Measurements from ENCODE around the gene MAP3K12.
A peak's percentile ranks its signal among the peaks of the same experiment; 100 is the strongest.

Gene MAP3K12

DNA sequence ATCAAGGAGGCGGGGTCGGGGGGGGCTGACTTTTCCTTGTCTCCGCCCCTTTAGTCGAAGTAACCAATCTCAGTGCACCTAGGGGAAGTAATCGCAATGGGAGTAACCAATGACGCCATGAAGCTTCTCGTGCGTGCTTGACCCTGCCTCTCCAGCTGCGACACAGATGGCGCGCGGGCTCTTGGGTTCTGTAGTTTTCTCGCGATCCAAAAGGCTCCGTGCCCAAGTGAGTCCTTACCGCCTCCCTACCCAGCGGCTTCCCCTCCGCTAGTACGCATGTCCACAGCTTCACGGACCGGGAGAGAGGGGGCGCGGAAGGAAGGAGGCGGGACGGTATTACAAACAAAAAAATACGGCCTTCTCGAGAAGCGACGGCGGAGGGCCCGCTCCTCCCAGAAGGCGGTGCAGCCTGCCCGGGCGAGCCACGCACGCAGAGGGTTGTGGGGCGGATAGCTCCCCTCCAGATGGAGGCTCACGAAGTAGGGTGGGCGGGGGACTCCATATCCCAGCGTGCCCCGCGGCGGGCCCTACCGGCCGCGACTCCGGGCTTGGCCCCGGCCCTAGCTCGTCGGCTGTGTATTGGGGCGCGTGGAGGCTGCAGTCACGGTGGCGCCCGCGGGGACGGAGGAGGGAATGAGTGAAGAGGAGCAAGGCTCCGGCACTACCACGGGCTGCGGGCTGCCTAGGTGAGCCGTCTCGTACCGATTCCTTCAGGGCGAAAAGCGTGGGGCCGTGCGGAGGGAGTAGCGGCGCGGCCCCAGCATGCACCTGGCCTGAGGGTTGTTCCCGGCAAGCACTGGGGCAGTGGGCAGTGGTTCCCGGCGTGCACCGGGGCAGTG, 1.7 kb upstream of the MAP3K12 start, which contains the start of gene TARBP2:
TSS of gene TARBP2 (plus strand) at position 508 of the 839 bp plus-strand sequence. CDS start at position 634, 126 bp downstream.
- Histone ChIP-seq H3K27me3 (ENCODE audit: insufficient read depth, low read depth) (no peaks in the 10 kb centered on the region), H3K36me3 (ENCODE audit: insufficient read depth) (no peaks in the 10 kb centered on the region; the same call in 1 of the 2 replicates), H2AFZ (ENCODE audit: low read depth) (peak within 1 kb of the TSS; percentile 85), H3K4me1 (ENCODE audit: low read depth, poor library complexity, severe bottlenecking) (peaks cover 40% of the 10 kb centered on the region), H3K4me2 (peak within 1 kb of the TSS; percentile 100), H3K79me2 (ENCODE audit: insufficient read depth, low read depth) (peaks cover 21% of the 10 kb centered on the region), H4K20me1 (ENCODE audit: insufficient read depth) (no peaks in the 10 kb centered on the region), H3K9ac (peak within 1 kb of the TSS; percentile 93), H3K27ac (peak within 1 kb of the TSS; percentile 91), H3K4me3 (IDR thresholded peaks at IDR 0.05; ENCODE audit: insufficient read depth, low read depth, low read length) (peak within 1 kb of the TSS; percentile 71)
- TF ChIP-seq, protein P1, sequence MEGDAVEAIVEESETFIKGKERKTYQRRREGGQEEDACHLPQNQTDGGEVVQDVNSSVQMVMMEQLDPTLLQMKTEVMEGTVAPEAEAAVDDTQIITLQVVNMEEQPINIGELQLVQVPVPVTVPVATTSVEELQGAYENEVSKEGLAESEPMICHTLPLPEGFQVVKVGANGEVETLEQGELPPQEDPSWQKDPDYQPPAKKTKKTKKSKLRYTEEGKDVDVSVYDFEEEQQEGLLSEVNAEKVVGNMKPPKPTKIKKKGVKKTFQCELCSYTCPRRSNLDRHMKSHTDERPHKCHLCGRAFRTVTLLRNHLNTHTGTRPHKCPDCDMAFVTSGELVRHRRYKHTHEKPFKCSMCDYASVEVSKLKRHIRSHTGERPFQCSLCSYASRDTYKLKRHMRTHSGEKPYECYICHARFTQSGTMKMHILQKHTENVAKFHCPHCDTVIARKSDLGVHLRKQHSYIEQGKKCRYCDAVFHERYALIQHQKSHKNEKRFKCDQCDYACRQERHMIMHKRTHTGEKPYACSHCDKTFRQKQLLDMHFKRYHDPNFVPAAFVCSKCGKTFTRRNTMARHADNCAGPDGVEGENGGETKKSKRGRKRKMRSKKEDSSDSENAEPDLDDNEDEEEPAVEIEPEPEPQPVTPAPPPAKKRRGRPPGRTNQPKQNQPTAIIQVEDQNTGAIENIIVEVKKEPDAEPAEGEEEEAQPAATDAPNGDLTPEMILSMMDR (conservative IDR thresholded peaks at IDR 0.05; ENCODE audit: low read depth, low read length) = no peak; the same call in 1 of the 2 replicates

DNA sequence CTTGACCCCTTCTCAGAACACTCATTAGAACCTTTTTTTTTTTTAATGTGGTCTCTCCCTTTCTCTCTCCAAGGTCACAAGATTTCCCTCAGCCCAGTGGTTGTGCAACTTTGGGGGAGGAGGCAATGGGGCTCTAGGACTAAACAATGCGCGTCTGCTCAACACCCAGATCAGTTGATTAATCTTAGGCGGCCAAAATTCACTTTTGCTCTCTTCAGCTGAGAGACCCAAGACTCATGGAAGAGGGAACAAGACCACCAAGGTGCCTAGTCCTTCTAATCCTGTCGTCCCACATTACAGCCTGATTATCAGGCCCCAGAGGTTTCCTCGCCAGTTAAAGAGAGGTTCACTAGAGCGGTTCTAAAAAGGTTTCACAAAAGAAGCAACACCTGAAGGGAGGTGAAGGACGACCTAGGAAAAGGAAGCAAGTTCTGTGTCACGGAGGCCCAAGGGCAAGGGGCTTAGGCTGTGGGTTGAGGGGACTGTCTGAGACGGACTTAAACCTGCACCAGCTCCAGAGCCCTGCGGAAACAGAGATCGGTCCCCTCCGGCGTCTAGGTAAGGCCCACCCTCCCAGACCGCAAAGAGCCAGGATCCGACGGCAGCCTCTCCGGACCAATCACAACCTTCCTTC, 1.0 kb upstream of the MAP3K12 start:
- peak overlapping the region; percentile 91 for H3K27ac ChIP-seq
- H2AFZ ChIP-seq (ENCODE audit: low read depth) = peak overlapping the region; percentile 20; the same call in 1 of the 2 replicates
- H3K36me3 ChIP-seq (ENCODE audit: insufficient read depth) = no peaks in the 10 kb centered on the region; the same call in 1 of the 2 replicates
- H3K79me2 ChIP-seq (ENCODE audit: insufficient read depth, low read depth) = peaks cover 21% of the 10 kb centered on the region
- TF ChIP-seq, protein P1 (conservative IDR thresholded peaks at IDR 0.05; ENCODE audit: low read depth, low read length) = peak; percentile 35; the same call in 1 of the 2 replicates
- peaks cover 40% of the 10 kb centered on the region for H3K4me1 ChIP-seq (ENCODE audit: low read depth, poor library complexity, severe bottlenecking)
- peak overlapping the region; percentile 71 for H3K4me3 ChIP-seq (IDR thresholded peaks at IDR 0.05; ENCODE audit: insufficient read depth, low read depth, low read length)
- H3K4me2 ChIP-seq = peak overlapping the region; percentile 61
- H4K20me1 ChIP-seq (ENCODE audit: insufficient read depth) = no peaks in the 10 kb centered on the region
- no peaks in the 10 kb centered on the region for H3K27me3 ChIP-seq (ENCODE audit: insufficient read depth, low read depth)
- H3K9ac ChIP-seq = peak overlapping the region; percentile 18; the same call in 1 of the 2 replicates

DNA sequence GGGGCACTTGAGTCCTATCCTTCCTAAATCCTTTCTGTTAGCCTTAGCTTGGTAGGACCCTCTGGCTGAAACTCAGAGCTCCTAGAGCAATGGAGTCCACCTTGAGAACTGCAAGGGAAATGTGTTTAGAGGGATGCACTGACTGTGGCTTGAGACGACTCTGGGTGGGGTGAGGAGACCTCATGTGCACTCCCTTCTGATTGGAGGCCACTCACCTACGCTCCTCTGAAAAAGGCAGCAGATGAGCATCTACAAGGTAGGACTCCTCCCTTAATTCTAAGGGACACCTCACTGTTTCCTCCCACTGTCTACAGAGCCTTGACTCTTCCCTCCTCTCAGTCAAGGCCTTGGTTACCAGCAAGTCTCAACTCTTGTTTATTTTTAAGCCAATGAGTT, 1.0 kb downstream of the MAP3K12 start:
- TF ChIP-seq, protein P1 (conservative IDR thresholded peaks at IDR 0.05; ENCODE audit: low read depth, low read length) = no peak

DNA sequence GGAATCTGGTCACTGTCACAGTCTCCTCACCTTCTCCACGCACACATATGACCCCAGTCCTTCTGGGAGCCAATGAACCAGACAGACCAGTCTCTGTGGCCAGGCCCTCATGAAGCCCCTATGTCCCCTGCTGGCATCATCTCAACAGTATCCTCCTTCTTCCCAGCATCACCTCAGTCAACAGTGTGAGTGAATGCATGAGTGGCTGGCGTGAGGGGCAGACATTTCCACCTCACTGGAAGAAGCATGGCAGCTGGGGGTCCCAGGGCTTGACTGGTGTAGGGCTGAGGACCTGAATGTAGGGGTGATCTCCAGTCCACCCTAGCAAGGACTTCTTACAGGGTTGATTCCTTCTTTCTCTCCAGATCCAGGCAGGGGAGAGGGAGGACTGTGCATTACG, 1.8 kb downstream of the MAP3K12 start:
- Histone ChIP-seq H3K36me3 (ENCODE audit: insufficient read depth) (no peaks in the 10 kb centered on the region), H3K4me2 (no peak overlapping the region), H3K9ac (no peak overlapping the region), H4K20me1 (ENCODE audit: insufficient read depth) (no peaks in the 10 kb centered on the region), H3K4me1 (ENCODE audit: low read depth, poor library complexity, severe bottlenecking) (peaks cover 51% of the 10 kb centered on the region), H3K27me3 (ENCODE audit: insufficient read depth, low read depth) (no peaks in the 10 kb centered on the region), H2AFZ (ENCODE audit: low read depth) (no peak overlapping the region), H3K4me3 (IDR thresholded peaks at IDR 0.05; ENCODE audit: insufficient read depth, low read depth, low read length) (no peak overlapping the region), H3K79me2 (ENCODE audit: insufficient read depth, low read depth) (peaks cover 11% of the 10 kb centered on the region), H3K27ac (no peak overlapping the region)
- TF ChIP-seq, protein P1 (conservative IDR thresholded peaks at IDR 0.05; ENCODE audit: low read depth, low read length) = no peak

More for the DNA sequence above, 1.0 kb downstream of the MAP3K12 start:
- H3K4me3 ChIP-seq (IDR thresholded peaks at IDR 0.05; ENCODE audit: insufficient read depth, low read depth, low read length) = no peak overlapping the region
- no peaks in the 10 kb centered on the region for H4K20me1 ChIP-seq (ENCODE audit: insufficient read depth)
- no peaks in the 10 kb centered on the region for H3K36me3 ChIP-seq (ENCODE audit: insufficient read depth)
- no peak overlapping the region for H3K9ac ChIP-seq
- H3K27me3 ChIP-seq (ENCODE audit: insufficient read depth, low read depth) = no peaks in the 10 kb centered on the region
- peak overlapping the region; percentile 61 for H3K4me2 ChIP-seq
- H3K4me1 ChIP-seq (ENCODE audit: low read depth, poor library complexity, severe bottlenecking) = peaks cover 53% of the 10 kb centered on the region
- no peak overlapping the region for H3K27ac ChIP-seq
- H3K79me2 ChIP-seq (ENCODE audit: insufficient read depth, low read depth) = peaks cover 15% of the 10 kb centered on the region
- H2AFZ ChIP-seq (ENCODE audit: low read depth) = no peak overlapping the region

Data from KMS-11 (cell line).